ENCODE results near the gene EIF5A2. TPM values are rescaled to one million over a fixed set of nuclear protein-coding genes. Genes with fewer than 3 reads are reported as not detected.

The EIF5A2 gene
- total and polyA plus RNA-seq, 10 of the 15 experiments (the other 5 are each of a cell fraction or from before 2014, with no cell fraction given), result 0.76 to 3.0 (median 2.2) TPM

GRCh38 chr3:170908235-170909116 is at the start of gene EIF5A2 (continued):
- TF ChIP-seq ZNF687 (IDR thresholded peaks at IDR 0.05) (no peak), ATF3 (IDR thresholded peaks at IDR 0.05; ENCODE audit: borderline replicate concordance, extremely low read depth, low read depth, low read length) (peak; percentile 88), ASH2L (IDR thresholded peaks at IDR 0.05; ENCODE audit: borderline replicate concordance, low read depth) (no peak), USF2 (IDR thresholded peaks at IDR 0.05; ENCODE audit: borderline replicate concordance, low read depth, low read length) (peak; percentile 77), IKZF2 (IDR thresholded peaks at IDR 0.05) (no peak), E2F4 (IDR thresholded peaks at IDR 0.05; ENCODE audit: low read depth, low read length) (no peak), MXI1 (IDR thresholded peaks at IDR 0.05; ENCODE audit: low read depth, low read length) (no peak), RBBP5 (conservative IDR thresholded peaks at IDR 0.05) (no peak), CBX3 (IDR thresholded peaks at IDR 0.05; ENCODE audit: borderline replicate concordance, low read depth) (no peak), STAT1 (conservative IDR thresholded peaks at IDR 0.05) (no peak), CREM (IDR thresholded peaks at IDR 0.05; ENCODE audit: low read depth) (peak; percentile 22; the same call in 1 of the 2 replicates), SKIL (IDR thresholded peaks at IDR 0.05; ENCODE audit: low read depth, poor library complexity, severe bottlenecking) (no peak), ZBTB4 (CRISPR knock-in tag; IDR thresholded peaks at IDR 0.05) (no peak), MAX (IDR thresholded peaks at IDR 0.05; ENCODE audit: low read depth, low read length) (peak; percentile 68), RB1 (IDR thresholded peaks at IDR 0.05; ENCODE audit: borderline replicate concordance) (no peak)
